ENCODE measurements around the gene UROC1.

UROC1 gene

GRCh38 chr3:126557415-126557745 is 39.8 kb upstream of the UROC1 start:
- TF ChIP-seq TAF1 (IDR thresholded peaks at IDR 0.05; ENCODE audit: borderline replicate concordance, insufficient read depth, low read length) (no peak), FOXP2 (optimal IDR thresholded peaks at IDR 0.05; ENCODE audit: borderline replicate concordance, extremely low read depth, extremely low read length, insufficient read depth) (no peak)

DNA sequence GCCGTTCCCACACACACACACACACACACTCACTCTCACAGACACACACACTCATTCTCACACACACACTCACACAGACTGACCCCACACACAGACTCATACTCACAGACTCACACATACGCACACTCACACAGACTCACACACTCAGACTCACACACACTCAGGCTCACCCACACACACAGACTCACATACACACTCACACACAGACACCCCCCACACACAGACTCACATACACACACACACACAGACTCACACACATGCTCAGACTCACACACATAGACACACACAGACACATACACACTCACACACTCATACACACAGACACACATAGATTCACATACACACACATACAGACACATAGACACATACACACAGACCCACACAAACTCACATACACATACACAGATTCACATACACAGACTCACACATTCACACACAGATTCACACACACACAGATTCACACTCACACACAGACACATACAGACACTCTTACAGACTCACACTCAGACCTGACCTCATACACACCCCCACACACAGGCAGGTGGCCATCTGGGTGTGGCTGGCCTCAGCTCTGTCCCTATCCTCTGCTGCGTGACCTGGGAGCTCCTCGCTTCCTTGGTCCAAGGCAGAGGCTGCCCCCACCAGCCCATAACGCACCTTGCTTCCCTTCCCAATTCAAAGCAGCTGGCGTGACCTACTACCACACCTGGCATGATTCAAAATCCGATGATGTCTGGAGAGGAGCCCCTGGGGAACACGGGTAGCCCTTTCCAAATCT is 39.3 kb upstream of the UROC1 start:
- TF ChIP-seq POLR2AphosphoS5 (IDR thresholded peaks at IDR 0.05; ENCODE audit: low read depth, low read length), result no peak

GRCh38 chr3:126555795-126556636 is 38.4 kb upstream of the UROC1 start:
- TF ChIP-seq FOXP2 (optimal IDR thresholded peaks at IDR 0.05; ENCODE audit: borderline replicate concordance, extremely low read depth, extremely low read length, insufficient read depth) (no peak), POLR2AphosphoS5 (IDR thresholded peaks at IDR 0.05; ENCODE audit: low read depth, low read length) (no peak), SIN3A (IDR thresholded peaks at IDR 0.05; ENCODE audit: borderline replicate concordance, insufficient read depth, low read length) (no peak), TAF1 (IDR thresholded peaks at IDR 0.05; ENCODE audit: borderline replicate concordance, insufficient read depth, low read length) (no peak)
- TF ChIP-seq, protein P1, sequence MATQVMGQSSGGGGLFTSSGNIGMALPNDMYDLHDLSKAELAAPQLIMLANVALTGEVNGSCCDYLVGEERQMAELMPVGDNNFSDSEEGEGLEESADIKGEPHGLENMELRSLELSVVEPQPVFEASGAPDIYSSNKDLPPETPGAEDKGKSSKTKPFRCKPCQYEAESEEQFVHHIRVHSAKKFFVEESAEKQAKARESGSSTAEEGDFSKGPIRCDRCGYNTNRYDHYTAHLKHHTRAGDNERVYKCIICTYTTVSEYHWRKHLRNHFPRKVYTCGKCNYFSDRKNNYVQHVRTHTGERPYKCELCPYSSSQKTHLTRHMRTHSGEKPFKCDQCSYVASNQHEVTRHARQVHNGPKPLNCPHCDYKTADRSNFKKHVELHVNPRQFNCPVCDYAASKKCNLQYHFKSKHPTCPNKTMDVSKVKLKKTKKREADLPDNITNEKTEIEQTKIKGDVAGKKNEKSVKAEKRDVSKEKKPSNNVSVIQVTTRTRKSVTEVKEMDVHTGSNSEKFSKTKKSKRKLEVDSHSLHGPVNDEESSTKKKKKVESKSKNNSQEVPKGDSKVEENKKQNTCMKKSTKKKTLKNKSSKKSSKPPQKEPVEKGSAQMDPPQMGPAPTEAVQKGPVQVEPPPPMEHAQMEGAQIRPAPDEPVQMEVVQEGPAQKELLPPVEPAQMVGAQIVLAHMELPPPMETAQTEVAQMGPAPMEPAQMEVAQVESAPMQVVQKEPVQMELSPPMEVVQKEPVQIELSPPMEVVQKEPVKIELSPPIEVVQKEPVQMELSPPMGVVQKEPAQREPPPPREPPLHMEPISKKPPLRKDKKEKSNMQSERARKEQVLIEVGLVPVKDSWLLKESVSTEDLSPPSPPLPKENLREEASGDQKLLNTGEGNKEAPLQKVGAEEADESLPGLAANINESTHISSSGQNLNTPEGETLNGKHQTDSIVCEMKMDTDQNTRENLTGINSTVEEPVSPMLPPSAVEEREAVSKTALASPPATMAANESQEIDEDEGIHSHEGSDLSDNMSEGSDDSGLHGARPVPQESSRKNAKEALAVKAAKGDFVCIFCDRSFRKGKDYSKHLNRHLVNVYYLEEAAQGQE (IDR thresholded peaks at IDR 0.05; ENCODE audit: insufficient read depth in 1 of 2, low read depth in 2 of 2, low read length in 2 of 2), result no peak

DNA sequence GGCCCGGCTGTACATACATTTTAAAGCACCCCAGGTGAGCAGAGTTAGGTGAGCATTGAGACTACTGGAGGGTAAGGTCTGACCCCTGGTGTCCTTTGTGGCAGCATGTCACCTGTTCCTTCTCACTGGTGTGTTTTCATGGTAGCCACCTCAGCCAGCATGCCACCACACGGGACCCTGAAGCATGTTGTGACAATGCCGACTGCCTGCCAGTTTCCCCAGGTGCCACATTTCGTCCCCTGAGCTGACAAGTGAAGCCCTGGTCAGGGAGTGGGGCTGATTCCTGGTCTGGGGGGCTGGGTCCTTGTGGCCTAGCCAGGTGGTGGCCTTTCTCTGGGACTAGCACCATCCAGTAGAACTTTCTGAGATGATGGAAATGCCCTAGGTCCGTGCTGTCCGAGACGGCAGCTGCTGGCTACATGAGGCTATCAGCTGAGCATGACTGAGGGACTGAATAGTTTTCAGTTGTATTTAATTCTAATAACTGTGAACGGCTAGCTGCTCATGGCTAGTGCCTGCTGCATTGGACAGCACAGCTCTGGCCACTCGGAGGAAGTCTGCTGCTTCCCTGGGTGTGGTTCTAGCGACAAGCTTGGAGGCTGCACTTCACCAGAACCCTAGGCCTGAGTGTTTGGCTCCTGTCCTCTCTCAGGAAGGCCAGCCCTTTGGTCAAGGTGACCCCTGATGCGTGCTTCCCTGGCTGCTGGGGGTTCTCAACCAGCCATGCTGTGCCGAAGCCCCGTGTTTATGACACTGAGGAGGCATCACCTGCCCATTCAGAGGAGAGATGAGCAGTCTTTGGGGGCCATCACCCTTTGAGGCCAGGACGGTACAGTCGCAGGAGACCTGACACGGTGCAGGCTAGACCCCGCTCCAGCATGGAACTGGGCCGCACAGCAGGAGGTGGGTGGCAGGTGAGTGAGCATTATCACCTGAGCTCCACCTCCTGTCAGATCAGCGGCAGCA is 37.3 kb upstream of the UROC1 start:
- TF ChIP-seq, protein P1 (IDR thresholded peaks at IDR 0.05; ENCODE audit: insufficient read depth in 1 of 2, low read depth in 2 of 2, low read length in 2 of 2), result no peak
- TF ChIP-seq FOXP2 (optimal IDR thresholded peaks at IDR 0.05; ENCODE audit: borderline replicate concordance, extremely low read depth, extremely low read length, insufficient read depth) (no peak), POLR2AphosphoS5 (IDR thresholded peaks at IDR 0.05; ENCODE audit: low read depth, low read length) (no peak), TAF1 (IDR thresholded peaks at IDR 0.05; ENCODE audit: borderline replicate concordance, insufficient read depth, low read length) (no peak), SIN3A (IDR thresholded peaks at IDR 0.05; ENCODE audit: borderline replicate concordance, insufficient read depth, low read length) (no peak)

DNA sequence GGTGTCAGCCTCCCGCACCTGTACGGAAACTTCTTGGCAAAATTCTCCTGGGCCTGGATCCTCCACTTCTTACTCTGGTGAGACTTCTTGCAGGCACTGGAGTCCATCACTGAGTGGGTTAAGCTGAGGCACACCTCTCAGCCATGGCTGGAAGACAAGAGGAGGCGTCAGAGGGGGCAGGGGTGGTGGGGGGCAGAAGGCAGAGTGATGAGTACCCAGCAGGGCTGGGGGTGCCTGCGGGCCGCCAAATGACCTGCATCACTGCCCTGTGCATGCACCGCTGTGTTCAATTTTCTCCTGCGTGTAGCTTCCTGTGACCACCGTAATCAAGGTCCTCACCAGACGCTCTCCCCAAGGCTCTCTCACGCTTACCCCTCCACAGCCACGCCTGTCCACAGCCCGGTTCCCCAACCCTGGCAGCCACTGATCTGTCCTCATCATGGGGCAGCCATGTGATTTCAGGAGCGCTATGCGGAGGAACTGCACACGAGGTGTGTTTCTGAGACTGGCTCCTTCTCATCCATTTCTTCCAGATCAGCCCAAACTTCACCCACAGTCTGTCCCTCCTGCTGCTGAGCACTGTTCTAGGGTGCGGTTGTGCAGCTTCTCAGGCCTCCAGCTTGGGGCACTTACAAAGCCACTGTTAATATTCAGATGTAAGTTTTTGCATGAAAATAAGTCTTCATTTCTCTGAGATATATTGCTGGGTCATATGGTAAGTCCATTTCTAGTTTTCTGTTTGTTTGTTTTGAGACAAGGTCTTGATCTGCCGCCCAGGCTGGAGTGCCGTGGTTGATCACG is 35.9 kb upstream of the UROC1 start:
- TF ChIP-seq, protein P1 (IDR thresholded peaks at IDR 0.05; ENCODE audit: insufficient read depth in 1 of 2, low read depth in 2 of 2, low read length in 2 of 2), result no peak
- TF ChIP-seq TAF1 (IDR thresholded peaks at IDR 0.05; ENCODE audit: borderline replicate concordance, insufficient read depth, low read length), result no peak
- no peak for TF ChIP-seq FOXP2 (optimal IDR thresholded peaks at IDR 0.05; ENCODE audit: borderline replicate concordance, extremely low read depth, extremely low read length, insufficient read depth)
- TF ChIP-seq POLR2AphosphoS5 (IDR thresholded peaks at IDR 0.05; ENCODE audit: low read depth, low read length), result no peak
- no peak for TF ChIP-seq SIN3A (IDR thresholded peaks at IDR 0.05; ENCODE audit: borderline replicate concordance, insufficient read depth, low read length)

Data from PFSK-1 (cell line).